K562 (cell line): ENCODE measurements around the gene LCE7A. TPM values are rescaled to one million over a fixed set of nuclear protein-coding genes. Genes with fewer than 3 reads are reported as not detected.

ENCODE experiments used
- ATAC-seq: fragments of 200-7000 bp; cut with Tn5 transposase; 3 replicates; pipeline ENCODE4 v1.9.1; 2020; ENCODE audit warnings: moderate library complexity
- BruUV-seq: library from RNA; stranded (reverse); fragments of 400-500 nt; replicated peaks from 2 replicates; lab custom pipeline; 2021; lab: Mats Ljungman, UMichigan
- CTCF ChIA-PET: fragments of 300-600 bp; formaldehyde crosslinking; extraction: SDS; loops from one replicate; lab custom pipeline; 2021; ENCODE audit warnings: low intra/inter-chr PET ratio; lab: Yijun Ruan, JAX
- POLR2A ChIA-PET: fragments of 300-600, 350-650 bp; sonication (Branson Sonifier 250); formaldehyde crosslinking; extraction: SDS; loops from one replicate; lab custom pipeline; 2021; ENCODE audit warnings: antibody characterized with exemption, inconsistent platforms; lab: Yijun Ruan, JAX
- DNase-seq, 4 experiments: peaks; one replicate each; pipeline versions ENCODE4 v3.0.0 to v3.0.0-alpha.2; 2011 to 2018; ENCODE audit warnings: low spot score in 3 of 4, mixed read lengths in 3 of 4; ENCODE audit errors: extremely low read depth in 1 of 4
- FAIRE-seq: peaks from 2 replicates; lab custom pipeline; 2011; peaks lifted over from hg19 to GRCh38; lab: Jason Lieb, UNC
- H2AFZ ChIP-seq: 2 replicates; pipeline ENCODE4 v1.6.0; 2011; ENCODE audit warnings: low read depth, low read length, control low read depth, inconsistent platforms
- H3K27ac ChIP-seq: fragments of 200-600 bp; 3 replicates; pipeline ENCODE4 v1.8.0; 2011; ENCODE audit warnings: low read depth, mild to moderate bottlenecking, control low read depth, inconsistent platforms, low read length, moderate library complexity, mixed read lengths; ENCODE audit errors: extremely low read depth
- H3K27me3 ChIP-seq, 2 experiments: fragments of 300-600 bp in 1 of 2; 2 replicates in 1 of 2; 3 replicates in 1 of 2; pipeline versions ENCODE4 v1.6.0 to v1.8.0; 2011; ENCODE audit warnings: inconsistent platforms in 2 of 2, low read length in 2 of 2, mild to moderate bottlenecking in 1 of 2, mixed read lengths in 1 of 2, moderate library complexity in 1 of 2; ENCODE audit not compliant: control insufficient read depth in 2 of 2, insufficient read depth in 2 of 2
- H3K36me3 ChIP-seq: fragments of 300-600 bp; 3 replicates; pipeline ENCODE4 v1.8.0; 2011; ENCODE audit warnings: mild to moderate bottlenecking, low read length, inconsistent platforms; ENCODE audit not compliant: control insufficient read depth, insufficient read depth
- H3K4me1 ChIP-seq, 2 experiments: fragments of 200-600 bp in 1 of 2; replicated peaks in 1 of 2; 2 replicates in 1 of 2; 3 replicates in 1 of 2; pipeline versions ENCODE4 v1.5.1 to v1.8.0; 2011; ENCODE audit warnings: inconsistent platforms in 2 of 2, low read length in 2 of 2, mild to moderate bottlenecking in 1 of 2, mixed read lengths in 1 of 2, moderate library complexity in 1 of 2; ENCODE audit not compliant: control insufficient read depth in 2 of 2, insufficient read depth in 2 of 2
- H3K4me2 ChIP-seq: 2 replicates; pipeline ENCODE4 v1.6.1; 2011; ENCODE audit warnings: low read length, control low read depth, inconsistent platforms, mixed read lengths; ENCODE audit not compliant: insufficient read depth
- H3K4me3 ChIP-seq: fragments of 200-600 bp; sonication (generic), shearing (Covaris generic); 2 replicates; pipeline ENCODE4 v1.5.1; 2016; ENCODE audit warnings: control low read depth, inconsistent platforms
- H3K79me2 ChIP-seq: fragments of 200-600 bp; 3 replicates; pipeline ENCODE4 v1.8.0; 2011; ENCODE audit warnings: low read length, inconsistent platforms; ENCODE audit not compliant: control insufficient read depth, insufficient read depth
- H3K9ac ChIP-seq, 2 experiments: 2 replicates each; pipeline versions ENCODE4 v1.6.0 to v1.6.1; 2011; ENCODE audit warnings: low read depth in 2 of 2, low read length in 2 of 2, control low read depth in 1 of 2, inconsistent platforms in 1 of 2, mild to moderate bottlenecking in 1 of 2, mixed read lengths in 1 of 2; ENCODE audit not compliant: insufficient read depth in 1 of 2
- H3K9me1 ChIP-seq: one replicate; pipeline ENCODE4 v1.6.0; 2011; ENCODE audit warnings: inconsistent platforms, mild to moderate bottlenecking, low read length, moderate library complexity; ENCODE audit not compliant: control insufficient read depth, insufficient read depth
- H3K9me3 ChIP-seq: replicated peaks from 2 replicates; pipeline ENCODE4 v1.5.1; 2011; ENCODE audit warnings: low read depth, low read length, inconsistent platforms; ENCODE audit not compliant: control insufficient read depth, insufficient read depth
- H4K20me1 ChIP-seq: replicated peaks from 2 replicates; pipeline ENCODE4 v1.6.1; 2011; ENCODE audit warnings: low read length, inconsistent platforms, mixed read lengths; ENCODE audit not compliant: control insufficient read depth, insufficient read depth
- ELF2 ChIP-seq: fragments of 250-450 bp; sonication (Bioruptor Pico); IDR thresholded peaks from 2 replicates; pipeline ENCODE4 v1.5.0; 2021; ENCODE audit warnings: mild to moderate bottlenecking
- FOXK2 ChIP-seq, 2 experiments: fragments of 450-650 bp; IDR thresholded peaks in 1 of 2; conservative IDR thresholded peaks in 1 of 2; 2 replicates each; pipeline ENCODE4 v1.6.1; 2016; ENCODE audit warnings: low read depth in 2 of 2, mild to moderate bottlenecking in 1 of 2
- JUN ChIP-seq, 2 experiments: sonication (generic) in 1 of 2; formaldehyde crosslinking in 1 of 2; IDR thresholded peaks; 2 replicates each; pipeline versions ENCODE4 v1.6.1 to v1.8.0; 2012 to 2022; ENCODE audit warnings: borderline replicate concordance in 2 of 2, mild to moderate bottlenecking in 2 of 2, improper control_type of control experiment in 1 of 2, low read depth in 1 of 2, low read length in 1 of 2, missing genetic modification reagents in 1 of 2
- NFIC ChIP-seq: fragments of 450-650 bp; IDR thresholded peaks from 2 replicates; pipeline ENCODE4 v1.6.1; 2017; ENCODE audit warnings: mild to moderate bottlenecking, inconsistent platforms
- NFRKB ChIP-seq: fragments of 450-650 bp; IDR thresholded peaks from 2 replicates; pipeline ENCODE4 v1.6.1; 2016; ENCODE audit warnings: low read depth
- SRSF9 ChIP-seq: fragments of 200-400 bp; formaldehyde crosslinking; IDR thresholded peaks from 2 replicates; pipeline ENCODE4 v1.6.1; 2017; ENCODE audit warnings: low read depth, low read length, borderline replicate concordance
- ZNF551 ChIP-seq: fragments of 250-450 bp; sonication (Bioruptor Pico); IDR thresholded peaks from 2 replicates; pipeline ENCODE4 v1.5.0; 2021; ENCODE audit warnings: mild to moderate bottlenecking, moderate library complexity
- WGBS: fragments of 100-300 bp; shearing (Covaris generic); methylation state at CpG from one replicate; pipeline ENCODE4 v1.1.6; 2016; ENCODE audit warnings: low coverage, mixed read lengths; ENCODE audit not compliant: insufficient coverage; ENCODE audit errors: missing lambda C conversion rate; 5-methylcytosine and 5-hydroxymethylcytosine counted together
- in situ Hi-C: fragments of 300-500 bp; cut with MboI; formaldehyde crosslinking; loops from 4 replicates; pipeline ENCODE4 v1.15.0; 2018; ENCODE audit warnings: inconsistent platforms, mixed read lengths
- intact Hi-C: fragments of 100-400 bp; cut with micrococcal nuclease; formaldehyde crosslinking; loops from 2 replicates; pipeline ENCODE4 v1.14.2; 2022
- polyA plus RNA-seq, 8 experiments: library from polyadenylated mRNA; depleted of rRNA in 4 of 8; stranded (reverse) in 5 of 8; unstranded in 3 of 8; fragments of >200 nt; fragmentation: Nextera tagmentation in 2 of 8; fragmentation: Illumina TruSeq in 1 of 8; extraction: Ambion mirVana in 2 of 8; extraction: Trizol in 1 of 8; gene quantifications; 2 replicates each; pipeline versions ENCODE4 v1.2.1 to v1.2.3, GENCODE V29; 2011 to 2014; ENCODE audit warnings: inconsistent platforms in 1 of 8, missing spikeins in 1 of 8
- total RNA-seq, 7 experiments: library from RNA; depleted of rRNA in 6 of 7; stranded (reverse); fragments of >200 nt in 6 of 7; fragmentation: Illumina TruSeq in 2 of 7; extraction: Trizol in 2 of 7; gene quantifications; 2 replicates each; pipeline versions ENCODE4 v1.2.1 to v1.2.3, GENCODE V29; 2011 to 2021; ENCODE audit warnings: low replicate concordance in 1 of 7
- TF ChIP-seq, protein P1 (sequence below), 2 experiments: fragments of 450-650 bp; formaldehyde crosslinking in 1 of 2; IDR thresholded peaks; 2 replicates each; pipeline versions ENCODE4 v1.4.0 to v1.6.1; 2014 to 2020; ENCODE audit warnings: mild to moderate bottlenecking in 2 of 2, borderline replicate concordance in 1 of 2, low read depth in 1 of 2
- TF ChIP-seq, protein P2 (sequence below): fragments of 450-650 bp; formaldehyde crosslinking; IDR thresholded peaks from 2 replicates; pipeline ENCODE4 v1.4.0; 2020; ENCODE audit warnings: mild to moderate bottlenecking, moderate library complexity
- TF ChIP-seq, protein P3 (sequence below): fragments of 250-450 bp; sonication (Bioruptor Pico); IDR thresholded peaks from 2 replicates; pipeline ENCODE4 v1.5.0; 2021

LCE7A gene
- total and polyA plus RNA-seq, 9 of the 15 experiments (the other 6 are each of a cell fraction or from before 2014, with no cell fraction given) = not detected

DNA sequence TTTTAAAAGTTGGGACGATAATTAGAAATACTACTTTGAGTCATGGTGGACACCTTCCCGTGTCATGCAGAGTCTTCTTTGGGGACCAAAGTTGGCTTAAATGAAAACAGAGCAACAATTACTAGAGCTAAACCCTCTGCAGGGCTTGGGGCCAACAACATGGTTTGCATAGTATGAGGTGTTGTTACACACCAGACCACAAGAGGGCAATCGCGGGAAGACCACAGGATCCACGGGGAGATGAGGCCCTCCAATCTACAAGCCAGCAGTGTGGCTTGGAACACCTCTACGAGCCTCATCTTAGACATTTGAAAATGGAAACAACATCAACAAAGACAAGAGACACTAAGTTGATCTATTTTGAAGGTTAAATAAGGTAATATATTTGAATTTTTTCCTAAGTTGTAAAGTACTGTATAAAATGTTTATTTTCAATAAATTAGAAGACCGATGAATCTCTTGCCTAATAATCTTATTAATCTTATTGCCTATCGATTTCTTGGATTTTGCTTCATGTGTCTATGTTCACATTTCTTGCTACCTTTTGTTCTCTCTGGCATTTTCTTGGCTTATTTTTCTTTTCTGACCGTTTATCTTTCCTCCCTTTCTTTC, 10.1 kb downstream of the LCE7A start:
- Histone ChIP-seq H3K4me1 (no peaks in the 10 kb centered on the region), H3K9me3 (no peaks in the 10 kb centered on the region), H4K20me1 (no peaks in the 10 kb centered on the region), H3K36me3 (no peaks in the 10 kb centered on the region), H3K79me2 (no peaks in the 10 kb centered on the region), H3K9ac (no peak overlapping the region), H3K4me2 (no peak overlapping the region), H3K4me3 (no peak overlapping the region), H3K9me1 (no peaks in the 10 kb centered on the region), H3K27me3 (no peaks in the 10 kb centered on the region; a peak in 1 of 5 replicates), H3K27ac (no peak overlapping the region), H2AFZ (no peak overlapping the region)
- ChIA-PET CTCF (interaction anchor here (0.7 to 1.6 kb wide), 5 partner anchors 91 to 353 kb away, joined by 3 to 12 read pairs (median 3); no protein-coding TSS in a partner anchor), POLR2A (interaction anchor here (0.6 kb wide), 1 partner anchor 13 kb away, joined by 3 read pairs; no protein-coding TSS in a partner anchor)
- DNase-seq (peak; percentile 76 to 81 (median 78)), ATAC-seq (peak; percentile 94), FAIRE-seq (peak; percentile 93)
- in situ Hi-C loops (loop anchor here (10.0 kb wide), 2 partner anchors 325 to 355 kb away; no protein-coding TSS in a partner anchor), intact Hi-C loops (loop anchor here (2.0 to 10.0 kb wide), 3 partner anchors 163 to 355 kb away; no protein-coding TSS in a partner anchor)
- BruUV-seq = no TSS peak
- WGBS = 10% methylated on average over 9 of the region's 9 CpGs
- TF ChIP-seq NFIC = peak; percentile 21; the same call in 1 of the 2 replicates
- no peak for TF ChIP-seq ELF2
- TF ChIP-seq, protein P1, sequence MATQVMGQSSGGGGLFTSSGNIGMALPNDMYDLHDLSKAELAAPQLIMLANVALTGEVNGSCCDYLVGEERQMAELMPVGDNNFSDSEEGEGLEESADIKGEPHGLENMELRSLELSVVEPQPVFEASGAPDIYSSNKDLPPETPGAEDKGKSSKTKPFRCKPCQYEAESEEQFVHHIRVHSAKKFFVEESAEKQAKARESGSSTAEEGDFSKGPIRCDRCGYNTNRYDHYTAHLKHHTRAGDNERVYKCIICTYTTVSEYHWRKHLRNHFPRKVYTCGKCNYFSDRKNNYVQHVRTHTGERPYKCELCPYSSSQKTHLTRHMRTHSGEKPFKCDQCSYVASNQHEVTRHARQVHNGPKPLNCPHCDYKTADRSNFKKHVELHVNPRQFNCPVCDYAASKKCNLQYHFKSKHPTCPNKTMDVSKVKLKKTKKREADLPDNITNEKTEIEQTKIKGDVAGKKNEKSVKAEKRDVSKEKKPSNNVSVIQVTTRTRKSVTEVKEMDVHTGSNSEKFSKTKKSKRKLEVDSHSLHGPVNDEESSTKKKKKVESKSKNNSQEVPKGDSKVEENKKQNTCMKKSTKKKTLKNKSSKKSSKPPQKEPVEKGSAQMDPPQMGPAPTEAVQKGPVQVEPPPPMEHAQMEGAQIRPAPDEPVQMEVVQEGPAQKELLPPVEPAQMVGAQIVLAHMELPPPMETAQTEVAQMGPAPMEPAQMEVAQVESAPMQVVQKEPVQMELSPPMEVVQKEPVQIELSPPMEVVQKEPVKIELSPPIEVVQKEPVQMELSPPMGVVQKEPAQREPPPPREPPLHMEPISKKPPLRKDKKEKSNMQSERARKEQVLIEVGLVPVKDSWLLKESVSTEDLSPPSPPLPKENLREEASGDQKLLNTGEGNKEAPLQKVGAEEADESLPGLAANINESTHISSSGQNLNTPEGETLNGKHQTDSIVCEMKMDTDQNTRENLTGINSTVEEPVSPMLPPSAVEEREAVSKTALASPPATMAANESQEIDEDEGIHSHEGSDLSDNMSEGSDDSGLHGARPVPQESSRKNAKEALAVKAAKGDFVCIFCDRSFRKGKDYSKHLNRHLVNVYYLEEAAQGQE (IDR thresholded peaks at IDR 0.05; ENCODE audit: borderline replicate concordance) = peak; percentile 39; the same call in 1 of the 2 replicates
- TF ChIP-seq, protein P1 (CRISPR knock-in tag; IDR thresholded peaks at IDR 0.05; ENCODE audit: low read depth) = no peak
- TF ChIP-seq JUN (IDR thresholded peaks at IDR 0.05; ENCODE audit: borderline replicate concordance, low read depth, low read length) = no peak
- no peak for TF ChIP-seq JUN (CRISPR knock-in tag; IDR thresholded peaks at IDR 0.05; ENCODE audit: borderline replicate concordance)
- no peak for TF ChIP-seq ZNF551 (CRISPR knock-in tag)
- TF ChIP-seq, protein P2, sequence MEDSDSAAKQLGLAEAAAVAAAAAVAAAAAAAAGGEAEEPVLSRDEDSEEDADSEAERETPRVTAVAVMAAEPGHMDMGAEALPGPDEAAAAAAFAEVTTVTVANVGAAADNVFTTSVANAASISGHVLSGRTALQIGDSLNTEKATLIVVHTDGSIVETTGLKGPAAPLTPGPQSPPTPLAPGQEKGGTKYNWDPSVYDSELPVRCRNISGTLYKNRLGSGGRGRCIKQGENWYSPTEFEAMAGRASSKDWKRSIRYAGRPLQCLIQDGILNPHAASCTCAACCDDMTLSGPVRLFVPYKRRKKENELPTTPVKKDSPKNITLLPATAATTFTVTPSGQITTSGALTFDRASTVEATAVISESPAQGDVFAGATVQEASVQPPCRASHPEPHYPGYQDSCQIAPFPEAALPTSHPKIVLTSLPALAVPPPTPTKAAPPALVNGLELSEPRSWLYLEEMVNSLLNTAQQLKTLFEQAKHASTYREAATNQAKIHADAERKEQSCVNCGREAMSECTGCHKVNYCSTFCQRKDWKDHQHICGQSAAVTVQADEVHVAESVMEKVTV = peak; percentile 50; the same call in 1 of the 2 replicates
- TF ChIP-seq FOXK2 (conservative IDR thresholded peaks at IDR 0.05 in 1 of 2, IDR thresholded peaks at IDR 0.05 in 1 of 2; ENCODE audit: low read depth in 2 of 2) = peak in 1 of 2 experiments; percentile 37; a peak in 1 of 4 replicates
- no peak for TF ChIP-seq SRSF9
- no peak for TF ChIP-seq NFRKB
- TF ChIP-seq, protein P3, sequence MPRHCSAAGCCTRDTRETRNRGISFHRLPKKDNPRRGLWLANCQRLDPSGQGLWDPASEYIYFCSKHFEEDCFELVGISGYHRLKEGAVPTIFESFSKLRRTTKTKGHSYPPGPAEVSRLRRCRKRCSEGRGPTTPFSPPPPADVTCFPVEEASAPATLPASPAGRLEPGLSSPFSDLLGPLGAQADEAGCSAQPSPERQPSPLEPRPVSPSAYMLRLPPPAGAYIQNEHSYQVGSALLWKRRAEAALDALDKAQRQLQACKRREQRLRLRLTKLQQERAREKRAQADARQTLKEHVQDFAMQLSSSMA (CRISPR knock-in tag) = no peak
